NT2/D1 (cell line): ENCODE measurements around the gene SMIM8.
"Not testable (repeated sequence)": the region's sequence is repeated elsewhere in the genome, so short reads cannot be mapped to it uniquely, and the experiment has no call there.

ENCODE experiments used
- DNase-seq: peaks from one replicate; pipeline ENCODE4 v3.0.0-alpha.2; 2011; ENCODE audit warnings: low read depth, low spot score
- H3K27me3 ChIP-seq: 2 replicates; pipeline ENCODE4 v1.6.0; 2011; ENCODE audit warnings: mild to moderate bottlenecking; ENCODE audit not compliant: insufficient read length, insufficient read depth
- H3K36me3 ChIP-seq: 2 replicates; pipeline ENCODE4 v1.6.1; 2011; ENCODE audit warnings: mild to moderate bottlenecking, low read length, mixed read lengths; ENCODE audit not compliant: insufficient read depth, insufficient read length
- H3K4me1 ChIP-seq: 2 replicates; pipeline ENCODE4 v1.5.1; 2011; ENCODE audit not compliant: insufficient read depth, insufficient read length
- H3K4me3 ChIP-seq: 2 replicates; pipeline ENCODE4 v1.5.1; 2011; ENCODE audit warnings: low read depth; ENCODE audit not compliant: insufficient read length
- H3K9ac ChIP-seq: 2 replicates; pipeline ENCODE4 v1.6.0; 2011; ENCODE audit warnings: low read depth; ENCODE audit not compliant: insufficient read length
- H3K9me3 ChIP-seq: 2 replicates; pipeline ENCODE4 v1.5.1; 2011; ENCODE audit warnings: mild to moderate bottlenecking, low read length; ENCODE audit not compliant: insufficient read depth
- SUZ12 ChIP-seq: IDR thresholded peaks from 2 replicates; pipeline ENCODE4 v1.6.1; 2011; ENCODE audit not compliant: insufficient read length, insufficient read depth; ENCODE audit errors: extremely low read depth
- YY1 ChIP-seq: IDR thresholded peaks from 2 replicates; pipeline ENCODE4 v1.6.1; 2011; ENCODE audit not compliant: insufficient read length, insufficient read depth
- ZNF274 ChIP-seq: IDR thresholded peaks from 2 replicates; pipeline ENCODE4 v1.6.1; 2011; ENCODE audit warnings: mild to moderate bottlenecking, low read depth, low read length

Gene SMIM8

GRCh38 chr6:87283461-87283860 is 38.9 kb upstream of the SMIM8 start:
- H3K4me3 ChIP-seq: no peak overlapping the region
- no peaks in the 10 kb centered on the region for H3K4me1 ChIP-seq
- no peaks in the 10 kb centered on the region for H3K27me3 ChIP-seq
- no peaks in the 10 kb centered on the region for H3K36me3 ChIP-seq
- no peak for TF ChIP-seq ZNF274
- no peak for TF ChIP-seq YY1
- TF ChIP-seq SUZ12: no peak
- DNase-seq: no peak
- H3K9ac ChIP-seq: no peak overlapping the region
- H3K9me3 ChIP-seq: no peaks in the 10 kb centered on the region

GRCh38 chr6:87287251-87287650 is 35.1 kb upstream of the SMIM8 start:
- Histone ChIP-seq H3K4me1 (no peaks in the 10 kb centered on the region), H3K9ac (no peak overlapping the region), H3K4me3 (no peak overlapping the region), H3K36me3 (no peaks in the 10 kb centered on the region), H3K27me3 (no peaks in the 10 kb centered on the region), H3K9me3 (no peaks in the 10 kb centered on the region)
- DNase-seq: no peak
- TF ChIP-seq ZNF274 (no peak), YY1 (no peak), SUZ12 (no peak)

DNA sequence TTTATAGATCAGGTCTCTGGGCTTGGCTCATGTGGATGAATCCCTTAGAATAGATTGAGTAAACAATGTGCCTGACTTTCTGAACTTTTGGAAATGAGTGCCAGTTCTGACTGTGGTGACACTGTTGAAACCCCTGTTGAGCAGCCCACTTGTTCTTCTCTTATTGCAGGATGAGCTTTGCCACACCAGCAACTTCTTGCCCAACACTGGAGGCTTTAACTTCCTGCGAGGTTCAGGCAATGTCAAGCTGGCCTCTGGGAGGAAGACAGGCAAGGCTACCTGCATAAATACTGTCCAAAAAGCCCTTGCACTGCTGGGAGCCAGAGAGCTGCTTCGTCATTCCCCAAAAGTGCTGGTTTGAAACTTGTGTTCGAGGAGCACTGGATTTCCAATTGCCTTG is 32.8 kb upstream of the SMIM8 start:
- Histone ChIP-seq H3K4me1 (no peaks in the 10 kb centered on the region), H3K36me3 (no peaks in the 10 kb centered on the region), H3K27me3 (no peaks in the 10 kb centered on the region), H3K9me3 (no peaks in the 10 kb centered on the region), H3K9ac (no peak overlapping the region), H3K4me3 (no peak overlapping the region)
- no peak for DNase-seq
- TF ChIP-seq SUZ12: no peak
- no peak for TF ChIP-seq ZNF274
- TF ChIP-seq YY1: no peak

GRCh38 chr6:87291883-87292282 is 30.5 kb upstream of the SMIM8 start:
- no peak for DNase-seq
- Histone ChIP-seq H3K9me3 (no peaks in the 10 kb centered on the region), H3K36me3 (no peaks in the 10 kb centered on the region), H3K27me3 (no peaks in the 10 kb centered on the region), H3K4me1 (no peaks in the 10 kb centered on the region), H3K9ac (no peak overlapping the region), H3K4me3 (no peak overlapping the region)
- TF ChIP-seq ZNF274 (no peak), SUZ12 (no peak), YY1 (no peak)

- H3K9me3 ChIP-seq: no peaks in the 10 kb centered on the region
- H3K4me3 ChIP-seq: no peak overlapping the region
- TF ChIP-seq SUZ12: no peak
- no peak overlapping the region for H3K9ac ChIP-seq
- no peaks in the 10 kb centered on the region for H3K36me3 ChIP-seq
- H3K4me1 ChIP-seq: no peaks in the 10 kb centered on the region
- DNase-seq: no peak
- no peaks in the 10 kb centered on the region for H3K27me3 ChIP-seq
Observed at GRCh38 chr6:87293526-87293925, 28.9 kb upstream of the SMIM8 start.

- Histone ChIP-seq H3K27me3 (no peaks in the 10 kb centered on the region), H3K9me3 (peaks cover 17% of the 10 kb centered on the region; the same call in 1 of the 2 replicates), H3K4me1 (no peaks in the 10 kb centered on the region), H3K36me3 (no peaks in the 10 kb centered on the region), H3K4me3 (no peak overlapping the region), H3K9ac (no peak overlapping the region)
- TF ChIP-seq ZNF274 (no peak), SUZ12 (no peak), YY1 (no peak)
- no peak for DNase-seq
Observed at GRCh38 chr6:87297119-87297518, 25.3 kb upstream of the SMIM8 start.

GRCh38 chr6:87301277-87301676 is 21.1 kb upstream of the SMIM8 start:
- H3K9me3 ChIP-seq: peaks cover 17% of the 10 kb centered on the region; the same call in 1 of the 2 replicates
- not testable (repeated sequence) for H3K36me3 ChIP-seq, H3K4me3 ChIP-seq, H3K27me3 ChIP-seq, H3K4me1 ChIP-seq, H3K9ac ChIP-seq, DNase-seq

DNA sequence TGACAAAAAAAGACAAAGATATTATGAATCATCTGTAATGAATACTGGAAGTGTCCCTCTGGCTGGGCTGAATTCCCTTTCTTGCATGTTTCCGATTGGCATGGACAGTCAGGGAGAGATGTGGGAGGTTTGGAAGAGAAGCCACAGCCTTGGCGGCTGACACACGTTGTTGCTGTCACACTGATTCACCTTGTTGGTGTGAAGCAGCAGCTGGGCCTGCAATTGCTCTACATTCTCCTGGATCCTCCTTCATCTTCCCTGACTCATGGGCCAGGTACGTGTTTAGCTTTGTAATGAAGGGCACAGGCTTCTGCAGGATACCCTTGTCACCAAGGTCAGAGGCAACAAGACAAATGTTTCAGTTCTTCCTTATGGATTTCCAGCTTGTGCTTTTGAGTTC is 13.4 kb upstream of the SMIM8 start:
- no peak for DNase-seq
- no peaks in the 10 kb centered on the region for H3K4me1 ChIP-seq

More for the DNA sequence above, 13.4 kb upstream of the SMIM8 start:
- Histone ChIP-seq H3K36me3 (no peaks in the 10 kb centered on the region), H3K9ac (no peak overlapping the region), H3K4me3 (no peak overlapping the region), H3K27me3 (no peaks in the 10 kb centered on the region), H3K9me3 (no peaks in the 10 kb centered on the region)
- TF ChIP-seq YY1 (no peak), SUZ12 (no peak), ZNF274 (no peak)
